HCT116 (cell line): ENCODE results near the gene OTUD4. TPM values are rescaled to one million over a fixed set of nuclear protein-coding genes. Genes with fewer than 3 reads are reported as not detected.

Source experiments
- ATAC-seq: fragments of 200-7000 bp; cut with Tn5 transposase; 2 replicates; pipeline ENCODE4 v1.9.1; 2020; ENCODE audit warnings: mild to moderate bottlenecking, moderate library complexity
- BruUV-seq: library from RNA; stranded (reverse); fragments of 400-500 nt; replicated peaks from 2 replicates; lab custom pipeline; 2021; lab: Mats Ljungman, UMichigan
- CTCF ChIA-PET: fragments of 300-600 bp; sonication (Branson Sonifier 250); formaldehyde crosslinking; loops from one replicate; lab custom pipeline; 2021; ENCODE audit warnings: antibody characterized with exemption; lab: Charles Lee
- POLR2A ChIA-PET: fragments of 300-600, 350-600 bp; sonication (Branson Sonifier 250); formaldehyde crosslinking; loops from one replicate; lab custom pipeline; 2021; ENCODE audit warnings: antibody characterized with exemption; lab: Charles Lee
- RAD21 ChIA-PET, 2 experiments: fragments of 300-600 bp; sonication (Branson Sonifier 250); formaldehyde crosslinking; loops; one replicate each; lab custom pipeline; 2023; ENCODE audit warnings: low total read pairs in 2 of 2; ENCODE audit not compliant: uncharacterized antibody in 2 of 2, unreplicated experiment in 2 of 2, low non-redundant PET in 1 of 2; lab: Charles Lee
- DNase-seq: peaks from one replicate; pipeline ENCODE4 v3.0.0-alpha.2; 2010; ENCODE audit warnings: low read depth, low spot score
- H2AFZ ChIP-seq: fragments of 200-600 bp; shearing (Covaris generic), sonication (generic); 2 replicates; pipeline ENCODE4 v1.6.1; 2017; ENCODE audit warnings: low read depth, mixed run types, mixed read lengths, antibody characterized with exemption, low read length; ENCODE audit not compliant: poor library complexity, severe bottlenecking
- H3K27ac ChIP-seq: 2 replicates; pipeline ENCODE4 v1.5.1; 2012; ENCODE audit warnings: low read depth, low read length
- H3K27me3 ChIP-seq: fragments of 200-600 bp; sonication (generic); 2 replicates; pipeline ENCODE4 v1.6.1; 2016; ENCODE audit warnings: mixed run types, low read length, mixed read lengths; ENCODE audit not compliant: insufficient read depth
- H3K36me3 ChIP-seq, 2 experiments: fragments of 200-500 bp in 1 of 2; fragments of 200-600 bp in 1 of 2; sonication (Bioruptor generic) in 1 of 2; sonication (generic) in 1 of 2; 2 replicates each; pipeline versions ENCODE4 v1.5.1 to v1.6.1; 2014 to 2016; ENCODE audit warnings: low read length in 2 of 2, inconsistent platforms in 1 of 2, mixed read lengths in 1 of 2, mixed run types in 1 of 2; ENCODE audit not compliant: insufficient read depth in 2 of 2, control insufficient read depth in 1 of 2
- H3K4me1 ChIP-seq, 2 experiments: fragments of 200-600 bp in 1 of 2; sonication (generic) in 1 of 2; 2 replicates each; pipeline versions ENCODE4 v1.5.1 to v1.6.1; 2012 to 2017; ENCODE audit warnings: low read length in 2 of 2, inconsistent platforms in 1 of 2, mild to moderate bottlenecking in 1 of 2, mixed read lengths in 1 of 2, mixed run types in 1 of 2, moderate library complexity in 1 of 2; ENCODE audit not compliant: insufficient read depth in 2 of 2, control insufficient read depth in 1 of 2
- H3K4me2 ChIP-seq: fragments of 200-600 bp; sonication (generic); 2 replicates; pipeline ENCODE4 v1.6.1; 2017; ENCODE audit warnings: mixed run types, low read length, mixed read lengths
- H3K4me3 ChIP-seq, 2 experiments: fragments of 200-600 bp in 1 of 2; sonication (generic) in 1 of 2; replicated peaks in 1 of 2; 2 replicates each; pipeline ENCODE4 v1.5.1; 2011 to 2016; ENCODE audit warnings: low read length in 2 of 2, control low read depth in 1 of 2, low read depth in 1 of 2, mild to moderate bottlenecking in 1 of 2, mixed read lengths in 1 of 2, mixed run types in 1 of 2
- H3K79me2 ChIP-seq: fragments of 200-600 bp; sonication (generic); 2 replicates; pipeline ENCODE4 v1.6.1; 2017; ENCODE audit warnings: mild to moderate bottlenecking, mixed run types, low read length, moderate library complexity, mixed read lengths; ENCODE audit not compliant: insufficient read depth
- H3K9ac ChIP-seq: fragments of 200-600 bp; sonication (generic); 2 replicates; pipeline ENCODE4 v1.6.1; 2016; ENCODE audit warnings: low read length, mixed read lengths
- H3K9me2 ChIP-seq: fragments of 200-600 bp; sonication (generic), shearing (Covaris generic); 2 replicates; pipeline ENCODE4 v1.6.1; 2017; ENCODE audit warnings: mixed run types, mild to moderate bottlenecking, moderate library complexity; ENCODE audit not compliant: insufficient read depth
- H3K9me3 ChIP-seq, 2 experiments: fragments of 200-500 bp in 1 of 2; fragments of 200-600 bp in 1 of 2; sonication (Bioruptor generic) in 1 of 2; sonication (generic) in 1 of 2; 2 replicates each; pipeline ENCODE4 v1.6.1; 2014 to 2017; ENCODE audit warnings: low read length in 2 of 2, mixed read lengths in 2 of 2, inconsistent platforms in 1 of 2, low read depth in 1 of 2, mild to moderate bottlenecking in 1 of 2, mixed run types in 1 of 2, moderate library complexity in 1 of 2; ENCODE audit not compliant: control insufficient read depth in 1 of 2, insufficient read depth in 1 of 2
- H4K20me1 ChIP-seq: fragments of 200-600 bp; sonication (generic), shearing (Covaris generic); 2 replicates; pipeline ENCODE4 v1.6.1; 2017; ENCODE audit warnings: mixed run types, mild to moderate bottlenecking, moderate library complexity; ENCODE audit not compliant: insufficient read depth
- CBX3 ChIP-seq: IDR thresholded peaks from 2 replicates; pipeline ENCODE4 v1.6.1; 2012; ENCODE audit warnings: low read depth
- CEBPB ChIP-seq: IDR thresholded peaks from 2 replicates; pipeline ENCODE4 v1.6.1; 2012; ENCODE audit warnings: low read depth
- ELF1 ChIP-seq: IDR thresholded peaks from 2 replicates; pipeline ENCODE4 v1.6.1; 2012; ENCODE audit warnings: low read depth, borderline replicate concordance
- EZH2 ChIP-seq: fragments of 200-600 bp; sonication (generic); IDR thresholded peaks from 2 replicates; pipeline ENCODE4 v1.6.1; 2017; ENCODE audit warnings: antibody characterized with exemption, mixed run types
- FOSL1 ChIP-seq: IDR thresholded peaks from 2 replicates; pipeline ENCODE4 v1.6.1; 2012; ENCODE audit warnings: low read depth
- JUND ChIP-seq: IDR thresholded peaks from 2 replicates; pipeline ENCODE4 v1.6.1; 2012
- POLR2A ChIP-seq: IDR thresholded peaks from 2 replicates; pipeline ENCODE4 v1.7.0; 2011; ENCODE audit warnings: borderline replicate concordance; ENCODE audit not compliant: insufficient read depth, insufficient read length; ENCODE audit errors: extremely low read depth
- POLR2AphosphoS5 ChIP-seq: IDR thresholded peaks from 2 replicates; pipeline ENCODE4 v1.6.1; 2011; ENCODE audit warnings: mild to moderate bottlenecking, low read depth, low read length, moderate library complexity
- RAD21 ChIP-seq: IDR thresholded peaks from 2 replicates; pipeline ENCODE4 v1.6.1; 2012; ENCODE audit warnings: low read depth, mild to moderate bottlenecking
- SIN3A ChIP-seq: IDR thresholded peaks from 2 replicates; pipeline ENCODE4 v1.6.1; 2012; ENCODE audit warnings: low read depth
- SP1 ChIP-seq: IDR thresholded peaks from 2 replicates; pipeline ENCODE4 v1.6.1; 2012; ENCODE audit warnings: low read depth
- YY1 ChIP-seq: IDR thresholded peaks from 2 replicates; pipeline ENCODE4 v1.6.1; 2011; ENCODE audit warnings: low read length, low read depth, moderate library complexity, mild to moderate bottlenecking; ENCODE audit not compliant: insufficient replicate concordance; ENCODE audit errors: extremely low read depth
- ZBTB33 ChIP-seq: IDR thresholded peaks from 2 replicates; pipeline ENCODE4 v1.6.1; 2011; ENCODE audit warnings: mild to moderate bottlenecking, low read length, moderate library complexity; ENCODE audit not compliant: insufficient replicate concordance; ENCODE audit errors: extremely low read depth
- ZFX ChIP-seq: fragments of 450-650 bp; IDR thresholded peaks from 2 replicates; pipeline ENCODE4 v1.6.1; 2017
- ZNF274 ChIP-seq: fragments of 200-500 bp; sonication (Bioruptor generic); IDR thresholded peaks from 2 replicates; pipeline ENCODE4 v1.6.1; 2014; ENCODE audit warnings: mild to moderate bottlenecking, low read depth, low read length, inconsistent platforms
- intact Hi-C: fragments of 100-400 bp; cut with micrococcal nuclease; formaldehyde crosslinking; loops from 2 replicates; pipeline ENCODE4 v1.10.0; 2022
- total RNA-seq: library from RNA; stranded (reverse); gene quantifications from one replicate; pipeline ENCODE4 v1.2.1, GENCODE V29; 2021; ENCODE audit not compliant: unreplicated experiment
- TF ChIP-seq, protein P1 (sequence below), 3 experiments: fragments of 200-600 bp in 1 of 3; sonication (generic) in 1 of 3; IDR thresholded peaks in 2 of 3; conservative IDR thresholded peaks in 1 of 3; 2 replicates each; pipeline ENCODE4 v1.5.1; 2012 to 2017; ENCODE audit warnings: low read depth in 2 of 3, low read length in 2 of 3, antibody characterized with exemption in 1 of 3, borderline replicate concordance in 1 of 3, control low read depth in 1 of 3, mild to moderate bottlenecking in 1 of 3, mixed read lengths in 1 of 3, mixed run types in 1 of 3, moderate library complexity in 1 of 3; ENCODE audit not compliant: insufficient read depth in 1 of 3

Gene OTUD4
- total RNA-seq, 1 experiment from 2014 or later, result 37.2 TPM

GRCh38 chr4:145183023-145183422 is 2.6 kb upstream of the OTUD4 start:
- no peak overlapping the region for H3K9ac ChIP-seq
- no TSS peak for BruUV-seq
- no peak overlapping the region for H3K4me3 ChIP-seq
- no peak overlapping the region for H3K27ac ChIP-seq
- ChIA-PET CTCF (no interaction called here), RAD21 (no interaction called here), POLR2A (no interaction called here)
- no peaks in the 10 kb centered on the region for H3K9me2 ChIP-seq
- intact Hi-C loops, result no loop called here
- ATAC-seq (no peak), DNase-seq (no peak)
- peaks cover 16% of the 10 kb centered on the region for H3K79me2 ChIP-seq
- no peaks in the 10 kb centered on the region for H3K36me3 ChIP-seq
- no peaks in the 10 kb centered on the region for H3K27me3 ChIP-seq
- TF ChIP-seq ZBTB33 (no peak), POLR2AphosphoS5 (no peak), JUND (no peak), YY1 (no peak), EZH2 (no peak)
- H4K20me1 ChIP-seq, result peaks cover 7% of the 10 kb centered on the region; the same call in 1 of the 2 replicates
- no peak overlapping the region for H3K4me2 ChIP-seq
- peaks cover 12 to 21% of the 10 kb centered on the region in 2 experiments for H3K4me1 ChIP-seq
- H3K9me3 ChIP-seq, result no peaks in the 10 kb centered on the region
- H2AFZ ChIP-seq, result no peak overlapping the region

GRCh38 chr4:145182222-145182621 is 1.8 kb upstream of the OTUD4 start:
- RAD21 ChIA-PET, result no interaction called here
- H3K9me2 ChIP-seq, result no peaks in the 10 kb centered on the region
- no peak for ATAC-seq
- POLR2A ChIA-PET, result no interaction called here
- peaks cover 12 to 29% of the 10 kb centered on the region in 2 experiments for H3K4me1 ChIP-seq
- no TSS peak for BruUV-seq
- H3K36me3 ChIP-seq, result 0 out of 4 replicates have a peak, but pooled peaks cover 0 to 3% of the 10 kb centered on the region in 2 experiments
- H4K20me1 ChIP-seq, result peaks cover 9% of the 10 kb centered on the region; the same call in 1 of the 2 replicates
- no peak overlapping the region for H3K9ac ChIP-seq
- no peak for DNase-seq
- H3K79me2 ChIP-seq, result peaks cover 24% of the 10 kb centered on the region
- intact Hi-C loops, result no loop called here
- CTCF ChIA-PET, result no interaction called here
- H3K9me3 ChIP-seq, result no peaks in the 10 kb centered on the region
- H3K27me3 ChIP-seq, result no peaks in the 10 kb centered on the region
- no peak overlapping the region for H3K27ac ChIP-seq
- no peak overlapping the region for H3K4me3 ChIP-seq
- no peak overlapping the region for H2AFZ ChIP-seq
- H3K4me2 ChIP-seq, result no peak overlapping the region
- TF ChIP-seq SIN3A, result no peak
- TF ChIP-seq ZFX, result no peak
- TF ChIP-seq POLR2A, result no peak
- TF ChIP-seq ELF1, result no peak
- no peak for TF ChIP-seq ZNF274
- TF ChIP-seq EZH2, result no peak
- TF ChIP-seq SP1, result no peak
- TF ChIP-seq CEBPB, result no peak
- no peak for TF ChIP-seq RAD21
- TF ChIP-seq ZBTB33, result no peak
- no peak for TF ChIP-seq YY1
- TF ChIP-seq CBX3, result no peak
- no peak for TF ChIP-seq FOSL1
- TF ChIP-seq, protein P1, sequence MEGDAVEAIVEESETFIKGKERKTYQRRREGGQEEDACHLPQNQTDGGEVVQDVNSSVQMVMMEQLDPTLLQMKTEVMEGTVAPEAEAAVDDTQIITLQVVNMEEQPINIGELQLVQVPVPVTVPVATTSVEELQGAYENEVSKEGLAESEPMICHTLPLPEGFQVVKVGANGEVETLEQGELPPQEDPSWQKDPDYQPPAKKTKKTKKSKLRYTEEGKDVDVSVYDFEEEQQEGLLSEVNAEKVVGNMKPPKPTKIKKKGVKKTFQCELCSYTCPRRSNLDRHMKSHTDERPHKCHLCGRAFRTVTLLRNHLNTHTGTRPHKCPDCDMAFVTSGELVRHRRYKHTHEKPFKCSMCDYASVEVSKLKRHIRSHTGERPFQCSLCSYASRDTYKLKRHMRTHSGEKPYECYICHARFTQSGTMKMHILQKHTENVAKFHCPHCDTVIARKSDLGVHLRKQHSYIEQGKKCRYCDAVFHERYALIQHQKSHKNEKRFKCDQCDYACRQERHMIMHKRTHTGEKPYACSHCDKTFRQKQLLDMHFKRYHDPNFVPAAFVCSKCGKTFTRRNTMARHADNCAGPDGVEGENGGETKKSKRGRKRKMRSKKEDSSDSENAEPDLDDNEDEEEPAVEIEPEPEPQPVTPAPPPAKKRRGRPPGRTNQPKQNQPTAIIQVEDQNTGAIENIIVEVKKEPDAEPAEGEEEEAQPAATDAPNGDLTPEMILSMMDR (IDR thresholded peaks at IDR 0.05 in 2 of 3, conservative IDR thresholded peaks at IDR 0.05 in 1 of 3; ENCODE audit: borderline replicate concordance in 1 of 3, insufficient read depth in 1 of 3, low read depth in 2 of 3, low read length in 2 of 3), result no peak
- no peak for TF ChIP-seq JUND
